HCT116 (cell line): ENCODE measurements around the gene RAMP3. TPM values are rescaled to one million over a fixed set of nuclear protein-coding genes. Genes with fewer than 3 reads are reported as not detected.

Experiments
- ATAC-seq: fragments of 200-7000 bp; cut with Tn5 transposase; 2 replicates; pipeline ENCODE4 v1.9.1; 2020; ENCODE audit warnings: mild to moderate bottlenecking, moderate library complexity
- BruUV-seq: library from RNA; stranded (reverse); fragments of 400-500 nt; replicated peaks from 2 replicates; lab custom pipeline; 2021; lab: Mats Ljungman, UMichigan
- CTCF ChIA-PET: fragments of 300-600 bp; sonication (Branson Sonifier 250); formaldehyde crosslinking; loops from one replicate; lab custom pipeline; 2021; ENCODE audit warnings: antibody characterized with exemption; lab: Charles Lee
- POLR2A ChIA-PET: fragments of 300-600, 350-600 bp; sonication (Branson Sonifier 250); formaldehyde crosslinking; loops from one replicate; lab custom pipeline; 2021; ENCODE audit warnings: antibody characterized with exemption; lab: Charles Lee
- RAD21 ChIA-PET, 2 experiments: fragments of 300-600 bp; sonication (Branson Sonifier 250); formaldehyde crosslinking; loops; one replicate each; lab custom pipeline; 2023; ENCODE audit warnings: low total read pairs in 2 of 2; ENCODE audit not compliant: uncharacterized antibody in 2 of 2, unreplicated experiment in 2 of 2, low non-redundant PET in 1 of 2; lab: Charles Lee
- DNase-seq: peaks from one replicate; pipeline ENCODE4 v3.0.0-alpha.2; 2010; ENCODE audit warnings: low read depth, low spot score
- H2AFZ ChIP-seq: fragments of 200-600 bp; shearing (Covaris generic), sonication (generic); 2 replicates; pipeline ENCODE4 v1.6.1; 2017; ENCODE audit warnings: low read depth, mixed run types, mixed read lengths, antibody characterized with exemption, low read length; ENCODE audit not compliant: poor library complexity, severe bottlenecking
- H3K27ac ChIP-seq: 2 replicates; pipeline ENCODE4 v1.5.1; 2012; ENCODE audit warnings: low read depth, low read length
- H3K27me3 ChIP-seq: fragments of 200-600 bp; sonication (generic); 2 replicates; pipeline ENCODE4 v1.6.1; 2016; ENCODE audit warnings: mixed run types, low read length, mixed read lengths; ENCODE audit not compliant: insufficient read depth
- H3K36me3 ChIP-seq, 2 experiments: fragments of 200-500 bp in 1 of 2; fragments of 200-600 bp in 1 of 2; sonication (Bioruptor generic) in 1 of 2; sonication (generic) in 1 of 2; 2 replicates each; pipeline versions ENCODE4 v1.5.1 to v1.6.1; 2014 to 2016; ENCODE audit warnings: low read length in 2 of 2, inconsistent platforms in 1 of 2, mixed read lengths in 1 of 2, mixed run types in 1 of 2; ENCODE audit not compliant: insufficient read depth in 2 of 2, control insufficient read depth in 1 of 2
- H3K4me1 ChIP-seq, 2 experiments: fragments of 200-600 bp in 1 of 2; sonication (generic) in 1 of 2; 2 replicates each; pipeline versions ENCODE4 v1.5.1 to v1.6.1; 2012 to 2017; ENCODE audit warnings: low read length in 2 of 2, inconsistent platforms in 1 of 2, mild to moderate bottlenecking in 1 of 2, mixed read lengths in 1 of 2, mixed run types in 1 of 2, moderate library complexity in 1 of 2; ENCODE audit not compliant: insufficient read depth in 2 of 2, control insufficient read depth in 1 of 2
- H3K4me2 ChIP-seq: fragments of 200-600 bp; sonication (generic); 2 replicates; pipeline ENCODE4 v1.6.1; 2017; ENCODE audit warnings: mixed run types, low read length, mixed read lengths
- H3K4me3 ChIP-seq, 2 experiments: fragments of 200-600 bp in 1 of 2; sonication (generic) in 1 of 2; replicated peaks in 1 of 2; 2 replicates each; pipeline ENCODE4 v1.5.1; 2011 to 2016; ENCODE audit warnings: low read length in 2 of 2, control low read depth in 1 of 2, low read depth in 1 of 2, mild to moderate bottlenecking in 1 of 2, mixed read lengths in 1 of 2, mixed run types in 1 of 2
- H3K79me2 ChIP-seq: fragments of 200-600 bp; sonication (generic); 2 replicates; pipeline ENCODE4 v1.6.1; 2017; ENCODE audit warnings: mild to moderate bottlenecking, mixed run types, low read length, moderate library complexity, mixed read lengths; ENCODE audit not compliant: insufficient read depth
- H3K9ac ChIP-seq: fragments of 200-600 bp; sonication (generic); 2 replicates; pipeline ENCODE4 v1.6.1; 2016; ENCODE audit warnings: low read length, mixed read lengths
- H3K9me2 ChIP-seq: fragments of 200-600 bp; sonication (generic), shearing (Covaris generic); 2 replicates; pipeline ENCODE4 v1.6.1; 2017; ENCODE audit warnings: mixed run types, mild to moderate bottlenecking, moderate library complexity; ENCODE audit not compliant: insufficient read depth
- H3K9me3 ChIP-seq, 2 experiments: fragments of 200-500 bp in 1 of 2; fragments of 200-600 bp in 1 of 2; sonication (Bioruptor generic) in 1 of 2; sonication (generic) in 1 of 2; 2 replicates each; pipeline ENCODE4 v1.6.1; 2014 to 2017; ENCODE audit warnings: low read length in 2 of 2, mixed read lengths in 2 of 2, inconsistent platforms in 1 of 2, low read depth in 1 of 2, mild to moderate bottlenecking in 1 of 2, mixed run types in 1 of 2, moderate library complexity in 1 of 2; ENCODE audit not compliant: control insufficient read depth in 1 of 2, insufficient read depth in 1 of 2
- H4K20me1 ChIP-seq: fragments of 200-600 bp; sonication (generic), shearing (Covaris generic); 2 replicates; pipeline ENCODE4 v1.6.1; 2017; ENCODE audit warnings: mixed run types, mild to moderate bottlenecking, moderate library complexity; ENCODE audit not compliant: insufficient read depth
- ATF3 ChIP-seq: IDR thresholded peaks from 2 replicates; pipeline ENCODE4 v1.6.1; 2012
- CBX3 ChIP-seq: IDR thresholded peaks from 2 replicates; pipeline ENCODE4 v1.6.1; 2012; ENCODE audit warnings: low read depth
- CTCF ChIP-seq, 3 experiments: fragments of 200-600 bp in 1 of 3; sonication (generic) in 1 of 3; IDR thresholded peaks in 2 of 3; conservative IDR thresholded peaks in 1 of 3; 2 replicates each; pipeline ENCODE4 v1.5.1; 2012 to 2017; ENCODE audit warnings: low read depth in 2 of 3, low read length in 2 of 3, antibody characterized with exemption in 1 of 3, borderline replicate concordance in 1 of 3, control low read depth in 1 of 3, mild to moderate bottlenecking in 1 of 3, mixed read lengths in 1 of 3, mixed run types in 1 of 3, moderate library complexity in 1 of 3; ENCODE audit not compliant: insufficient read depth in 1 of 3
- ELF1 ChIP-seq: IDR thresholded peaks from 2 replicates; pipeline ENCODE4 v1.6.1; 2012; ENCODE audit warnings: low read depth, borderline replicate concordance
- JUND ChIP-seq: IDR thresholded peaks from 2 replicates; pipeline ENCODE4 v1.6.1; 2012
- POLR2A ChIP-seq: IDR thresholded peaks from 2 replicates; pipeline ENCODE4 v1.7.0; 2011; ENCODE audit warnings: borderline replicate concordance; ENCODE audit not compliant: insufficient read depth, insufficient read length; ENCODE audit errors: extremely low read depth
- POLR2AphosphoS5 ChIP-seq: IDR thresholded peaks from 2 replicates; pipeline ENCODE4 v1.6.1; 2011; ENCODE audit warnings: mild to moderate bottlenecking, low read depth, low read length, moderate library complexity
- RAD21 ChIP-seq: IDR thresholded peaks from 2 replicates; pipeline ENCODE4 v1.6.1; 2012; ENCODE audit warnings: low read depth, mild to moderate bottlenecking
- REST ChIP-seq: IDR thresholded peaks from 2 replicates; pipeline ENCODE4 v1.6.1; 2012; ENCODE audit warnings: low read depth
- YY1 ChIP-seq: IDR thresholded peaks from 2 replicates; pipeline ENCODE4 v1.6.1; 2011; ENCODE audit warnings: low read length, low read depth, moderate library complexity, mild to moderate bottlenecking; ENCODE audit not compliant: insufficient replicate concordance; ENCODE audit errors: extremely low read depth
- ZNF274 ChIP-seq: fragments of 200-500 bp; sonication (Bioruptor generic); IDR thresholded peaks from 2 replicates; pipeline ENCODE4 v1.6.1; 2014; ENCODE audit warnings: mild to moderate bottlenecking, low read depth, low read length, inconsistent platforms
- intact Hi-C: fragments of 100-400 bp; cut with micrococcal nuclease; formaldehyde crosslinking; loops from 2 replicates; pipeline ENCODE4 v1.10.0; 2022
- total RNA-seq: library from RNA; stranded (reverse); gene quantifications from one replicate; pipeline ENCODE4 v1.2.1, GENCODE V29; 2021; ENCODE audit not compliant: unreplicated experiment
- TF ChIP-seq, protein P1 (sequence below): IDR thresholded peaks from 2 replicates; pipeline ENCODE4 v1.6.1; 2012
- TF ChIP-seq, protein P2 (sequence below): IDR thresholded peaks from 2 replicates; pipeline ENCODE4 v1.6.1; 2011; ENCODE audit warnings: mild to moderate bottlenecking, low read length, moderate library complexity; ENCODE audit not compliant: insufficient replicate concordance; ENCODE audit errors: extremely low read depth

Gene RAMP3
- total RNA-seq, 1 experiment from 2014 or later: not detected

DNA sequence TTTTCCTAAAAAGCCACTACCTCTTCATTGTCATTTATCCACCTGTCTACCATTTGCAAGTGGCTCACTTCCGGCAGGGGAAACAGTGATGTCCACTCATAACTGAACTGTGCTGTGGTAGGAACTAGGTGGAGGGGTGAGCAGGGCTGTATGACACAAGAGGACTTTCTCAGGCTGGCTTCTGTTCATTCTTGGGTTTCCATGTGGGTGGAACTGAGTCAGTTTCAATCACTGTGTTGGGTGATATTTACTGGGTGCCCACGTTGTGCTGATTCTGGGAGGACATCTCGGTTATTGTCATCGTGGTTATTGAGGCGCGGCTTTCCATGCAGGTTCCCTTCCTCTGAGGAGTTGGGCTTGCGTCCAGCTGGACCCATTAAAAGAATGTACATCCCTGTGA, 38.8 kb downstream of the RAMP3 start:
- no peaks in the 10 kb centered on the region for H3K4me1 ChIP-seq
- TF ChIP-seq RAD21 (no peak), CTCF (IDR thresholded peaks at IDR 0.05 in 2 of 3, conservative IDR thresholded peaks at IDR 0.05 in 1 of 3; ENCODE audit: borderline replicate concordance in 1 of 3, insufficient read depth in 1 of 3, low read depth in 2 of 3, low read length in 2 of 3) (no peak), CBX3 (no peak), POLR2AphosphoS5 (no peak)
- H3K4me3 ChIP-seq: no peak overlapping the region
- ATAC-seq (no peak), DNase-seq (no peak)
- ChIA-PET RAD21 (no interaction called here), CTCF (no interaction called here), POLR2A (no interaction called here)
- intact Hi-C loops: no loop called here
- no peak overlapping the region for H3K4me2 ChIP-seq
- H3K27me3 ChIP-seq: peaks cover 6% of the 10 kb centered on the region
- H2AFZ ChIP-seq: no peak overlapping the region
- BruUV-seq: no TSS peak
- no peaks in the 10 kb centered on the region for H3K79me2 ChIP-seq
- H3K9me3 ChIP-seq: no peaks in the 10 kb centered on the region
- no peaks in the 10 kb centered on the region for H3K36me3 ChIP-seq
- H4K20me1 ChIP-seq: no peaks in the 10 kb centered on the region
- no peak overlapping the region for H3K27ac ChIP-seq
- H3K9ac ChIP-seq: no peak overlapping the region
- no peaks in the 10 kb centered on the region for H3K9me2 ChIP-seq

GRCh38 chr7:45197461-45197860, 39.9 kb downstream of the RAMP3 start:
- RAD21 ChIA-PET: no interaction called here
- POLR2A ChIA-PET: no interaction called here
- CTCF ChIA-PET: no interaction called here
- TF ChIP-seq POLR2A: no peak
- no peak for TF ChIP-seq ATF3
- TF ChIP-seq ZNF274: no peak
- TF ChIP-seq, protein P1, sequence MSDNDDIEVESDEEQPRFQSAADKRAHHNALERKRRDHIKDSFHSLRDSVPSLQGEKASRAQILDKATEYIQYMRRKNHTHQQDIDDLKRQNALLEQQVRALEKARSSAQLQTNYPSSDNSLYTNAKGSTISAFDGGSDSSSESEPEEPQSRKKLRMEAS: no peak
- no peak for TF ChIP-seq YY1
- no peak for TF ChIP-seq JUND
- TF ChIP-seq ELF1: no peak
- TF ChIP-seq, protein P2, sequence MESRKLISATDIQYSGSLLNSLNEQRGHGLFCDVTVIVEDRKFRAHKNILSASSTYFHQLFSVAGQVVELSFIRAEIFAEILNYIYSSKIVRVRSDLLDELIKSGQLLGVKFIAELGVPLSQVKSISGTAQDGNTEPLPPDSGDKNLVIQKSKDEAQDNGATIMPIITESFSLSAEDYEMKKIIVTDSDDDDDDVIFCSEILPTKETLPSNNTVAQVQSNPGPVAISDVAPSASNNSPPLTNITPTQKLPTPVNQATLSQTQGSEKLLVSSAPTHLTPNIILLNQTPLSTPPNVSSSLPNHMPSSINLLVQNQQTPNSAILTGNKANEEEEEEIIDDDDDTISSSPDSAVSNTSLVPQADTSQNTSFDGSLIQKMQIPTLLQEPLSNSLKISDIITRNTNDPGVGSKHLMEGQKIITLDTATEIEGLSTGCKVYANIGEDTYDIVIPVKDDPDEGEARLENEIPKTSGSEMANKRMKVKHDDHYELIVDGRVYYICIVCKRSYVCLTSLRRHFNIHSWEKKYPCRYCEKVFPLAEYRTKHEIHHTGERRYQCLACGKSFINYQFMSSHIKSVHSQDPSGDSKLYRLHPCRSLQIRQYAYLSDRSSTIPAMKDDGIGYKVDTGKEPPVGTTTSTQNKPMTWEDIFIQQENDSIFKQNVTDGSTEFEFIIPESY: no peak
- TF ChIP-seq REST: no peak

More at GRCh38 chr7:45197461-45197860, 39.9 kb downstream of the RAMP3 start:
- Histone ChIP-seq H3K4me3 (no peak overlapping the region), H2AFZ (no peak overlapping the region), H3K9me3 (no peaks in the 10 kb centered on the region), H3K27me3 (peaks cover 6% of the 10 kb centered on the region), H3K27ac (no peak overlapping the region), H3K9me2 (no peaks in the 10 kb centered on the region), H3K4me2 (no peak overlapping the region), H3K36me3 (no peaks in the 10 kb centered on the region), H3K4me1 (no peaks in the 10 kb centered on the region), H4K20me1 (no peaks in the 10 kb centered on the region), H3K79me2 (no peaks in the 10 kb centered on the region), H3K9ac (no peak overlapping the region)
- no peak for DNase-seq
- intact Hi-C loops: no loop called here
- no peak for ATAC-seq
- no TSS peak for BruUV-seq
